GM19193 (cell line): ENCODE results near the gene ANTXR1.

ENCODE experiments used
- POLR2A ChIP-seq: IDR thresholded peaks from 4 replicates; pipeline ENCODE4 v1.6.1; 2011; ENCODE audit not compliant: insufficient read depth, insufficient read length; ENCODE audit errors: extremely low read depth

Gene ANTXR1

GRCh38 chr2:69111076-69111475, 98.1 kb downstream of the ANTXR1 start:
- TF ChIP-seq POLR2A = no peak

DNA sequence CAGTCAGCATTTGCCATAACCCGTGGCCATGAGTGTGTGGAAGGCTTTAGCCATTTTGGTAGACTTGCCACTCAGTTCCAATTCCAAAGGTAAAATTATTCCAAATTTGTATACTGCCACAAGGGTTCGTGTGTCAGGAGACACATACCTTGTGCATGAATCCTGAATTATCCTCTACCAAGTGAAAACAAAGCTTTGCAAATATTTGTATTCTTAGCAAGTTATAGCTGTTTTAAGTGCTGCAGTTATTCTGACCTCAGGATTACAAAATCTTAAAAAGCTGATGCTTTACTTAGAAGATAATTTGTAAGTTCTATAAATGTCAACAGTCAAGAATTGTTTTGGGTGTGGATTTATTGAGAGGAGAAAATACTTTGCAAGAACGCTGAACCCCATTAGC, 100.6 kb downstream of the ANTXR1 start:
- no peak for TF ChIP-seq POLR2A

DNA sequence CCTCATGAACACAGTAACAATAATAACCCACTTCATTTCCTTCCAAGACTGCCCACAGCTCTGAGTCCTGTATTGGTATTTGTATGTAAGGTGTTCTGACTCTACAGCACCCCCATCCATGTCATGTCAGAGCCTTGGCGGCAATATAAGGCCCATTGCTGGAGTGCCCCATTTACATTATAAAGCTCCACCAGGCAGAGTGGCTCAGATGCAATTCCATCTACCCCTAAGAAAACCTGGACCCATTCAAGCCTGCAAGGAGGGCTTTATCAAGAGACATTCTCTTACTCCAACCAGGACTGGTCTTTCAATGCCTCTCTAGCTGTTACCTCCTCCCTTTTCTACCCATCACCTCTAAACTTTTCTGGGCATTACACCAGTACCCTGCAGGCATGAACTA, 101.6 kb downstream of the ANTXR1 start:
- TF ChIP-seq POLR2A = no peak

GRCh38 chr2:69116438-69116837, 103.5 kb downstream of the ANTXR1 start:
- no peak for TF ChIP-seq POLR2A

DNA sequence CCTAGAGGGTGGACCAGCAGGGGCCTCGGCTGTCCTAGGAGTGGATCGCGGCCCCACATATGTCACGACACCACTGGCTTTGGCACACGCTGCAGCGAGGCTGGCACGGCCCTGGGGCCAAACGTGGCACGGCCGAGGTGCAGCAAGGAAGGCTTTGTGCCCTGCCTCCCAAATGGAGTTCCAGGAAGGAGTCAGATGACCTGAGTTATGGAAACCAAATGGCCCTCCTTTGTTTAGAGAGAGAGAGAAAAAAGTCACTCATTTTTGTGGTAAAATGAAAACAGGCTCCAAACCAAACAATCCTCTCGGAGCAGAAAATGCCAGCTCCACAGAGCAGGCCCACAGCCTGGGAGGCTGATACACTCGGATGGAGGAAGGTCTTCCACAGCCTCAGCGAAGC, 105.6 kb downstream of the ANTXR1 start:
- no peak for TF ChIP-seq POLR2A

GRCh38 chr2:69119104-69119894, 106.3 kb downstream of the ANTXR1 start:
- no peak for TF ChIP-seq POLR2A

- TF ChIP-seq POLR2A = no peak
These were observed 109.3 kb downstream of the ANTXR1 start for GRCh38 chr2:69122271-69122670.

DNA sequence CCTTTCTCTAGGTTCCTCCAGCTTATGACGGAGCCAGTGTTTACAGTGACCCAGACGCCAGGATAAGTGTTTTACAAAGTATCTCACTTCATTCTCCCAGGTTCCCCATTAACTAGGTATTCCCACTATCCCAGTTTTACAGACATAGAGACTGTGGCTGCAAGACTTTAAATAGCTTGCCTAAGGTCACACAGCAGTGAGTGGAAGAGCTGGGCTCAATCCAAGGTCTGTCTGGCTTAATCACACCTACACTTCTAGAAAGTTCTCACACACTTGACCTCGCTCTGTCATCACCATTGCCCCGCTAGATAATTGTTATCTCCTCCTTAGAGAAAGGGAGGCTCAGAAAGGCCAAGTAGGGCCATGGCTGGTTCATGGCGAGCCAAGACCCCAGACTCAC, 110.2 kb downstream of the ANTXR1 start:
- TF ChIP-seq POLR2A = no peak

- TF ChIP-seq POLR2A = no peak
These were observed 111.4 kb downstream of the ANTXR1 start for GRCh38 chr2:69124343-69124742.

- no peak for TF ChIP-seq POLR2A
These were observed 112.8 kb downstream of the ANTXR1 start for GRCh38 chr2:69125816-69126215.

DNA sequence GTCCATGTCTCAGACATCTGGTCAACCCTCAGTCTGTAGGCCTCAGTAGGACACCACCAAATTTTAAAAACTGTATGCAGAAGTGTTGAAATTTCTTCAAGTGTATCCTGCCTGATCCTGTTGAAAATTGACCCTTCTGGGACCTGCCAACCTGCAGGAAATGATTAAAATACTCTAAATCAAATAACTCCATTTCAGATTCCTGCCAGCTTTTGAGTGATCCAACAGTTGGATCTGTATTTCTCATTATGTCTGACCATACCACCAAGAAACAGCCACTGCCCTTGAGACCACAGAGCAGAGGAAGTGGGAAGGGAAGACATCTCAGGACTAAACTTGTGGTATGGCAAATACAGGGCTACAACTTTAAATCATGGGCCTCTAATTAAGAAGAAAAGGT, 113.4 kb downstream of the ANTXR1 start:
- TF ChIP-seq POLR2A = no peak

GRCh38 chr2:69131452-69131851, 118.5 kb downstream of the ANTXR1 start:
- TF ChIP-seq POLR2A = no peak

DNA sequence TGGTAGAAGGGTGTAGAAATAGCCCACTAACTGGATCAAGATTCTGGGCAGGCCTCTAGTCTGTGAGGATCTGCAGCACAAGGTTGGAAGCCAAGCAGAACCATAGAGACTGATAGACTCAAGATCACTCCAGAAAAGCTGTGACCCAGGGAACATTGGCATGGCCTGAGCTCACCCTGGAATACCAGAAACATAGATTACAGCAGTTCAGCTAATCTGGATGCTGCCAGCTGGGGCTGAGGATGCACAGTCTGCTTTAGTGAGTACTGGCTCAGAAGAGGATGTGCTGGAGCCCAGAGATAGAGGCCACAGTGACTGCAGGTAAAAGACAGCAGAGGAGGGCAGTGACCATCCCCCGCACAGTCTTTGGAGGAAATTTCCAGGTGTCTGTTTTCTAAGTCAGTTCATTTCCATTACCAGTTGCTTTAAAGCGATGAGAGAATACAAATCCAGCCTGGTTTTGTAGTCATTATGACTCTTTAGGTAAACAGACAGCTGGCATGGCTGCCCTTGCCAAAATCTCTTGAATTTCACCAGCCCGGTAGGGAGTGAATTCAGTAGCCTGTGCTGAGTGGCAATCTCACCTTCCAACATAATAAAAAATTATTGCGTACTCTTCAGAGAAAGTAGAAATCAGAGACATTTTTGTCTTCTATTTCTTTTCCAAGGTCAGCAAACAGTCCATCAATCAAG, 119.2 kb downstream of the ANTXR1 start:
- no peak for TF ChIP-seq POLR2A

- no peak for TF ChIP-seq POLR2A
These were observed 120.1 kb downstream of the ANTXR1 start for GRCh38 chr2:69132960-69133590.

GRCh38 chr2:69133898-69134297, 120.9 kb downstream of the ANTXR1 start:
- TF ChIP-seq POLR2A = no peak
